NT2/D1 (cell line): Measurements from ENCODE around the gene PARP8.
"Not testable (repeated sequence)": the region's sequence is repeated elsewhere in the genome, so short reads cannot be mapped to it uniquely, and the experiment has no call there.

Experiments
- DNase-seq: peaks from one replicate; pipeline ENCODE4 v3.0.0-alpha.2; 2011; ENCODE audit warnings: low read depth, low spot score
- H3K27me3 ChIP-seq: 2 replicates; pipeline ENCODE4 v1.6.0; 2011; ENCODE audit warnings: mild to moderate bottlenecking; ENCODE audit not compliant: insufficient read length, insufficient read depth
- H3K36me3 ChIP-seq: 2 replicates; pipeline ENCODE4 v1.6.1; 2011; ENCODE audit warnings: mild to moderate bottlenecking, low read length, mixed read lengths; ENCODE audit not compliant: insufficient read depth, insufficient read length
- H3K4me1 ChIP-seq: 2 replicates; pipeline ENCODE4 v1.5.1; 2011; ENCODE audit not compliant: insufficient read depth, insufficient read length
- H3K4me3 ChIP-seq: 2 replicates; pipeline ENCODE4 v1.5.1; 2011; ENCODE audit warnings: low read depth; ENCODE audit not compliant: insufficient read length
- H3K9ac ChIP-seq: 2 replicates; pipeline ENCODE4 v1.6.0; 2011; ENCODE audit warnings: low read depth; ENCODE audit not compliant: insufficient read length
- H3K9me3 ChIP-seq: 2 replicates; pipeline ENCODE4 v1.5.1; 2011; ENCODE audit warnings: mild to moderate bottlenecking, low read length; ENCODE audit not compliant: insufficient read depth
- SUZ12 ChIP-seq: IDR thresholded peaks from 2 replicates; pipeline ENCODE4 v1.6.1; 2011; ENCODE audit not compliant: insufficient read length, insufficient read depth; ENCODE audit errors: extremely low read depth
- YY1 ChIP-seq: IDR thresholded peaks from 2 replicates; pipeline ENCODE4 v1.6.1; 2011; ENCODE audit not compliant: insufficient read length, insufficient read depth
- ZNF274 ChIP-seq: IDR thresholded peaks from 2 replicates; pipeline ENCODE4 v1.6.1; 2011; ENCODE audit warnings: mild to moderate bottlenecking, low read depth, low read length

The PARP8 gene

GRCh38 chr5:50792843-50793242, 126.4 kb downstream of the PARP8 start:
- no peak overlapping the region for H3K4me3 ChIP-seq
- no peaks in the 10 kb centered on the region for H3K4me1 ChIP-seq
- peaks cover 11% of the 10 kb centered on the region for H3K36me3 ChIP-seq
- H3K9me3 ChIP-seq: no peaks in the 10 kb centered on the region
- TF ChIP-seq YY1: no peak
- no peak for TF ChIP-seq ZNF274
- TF ChIP-seq SUZ12: no peak
- no peaks in the 10 kb centered on the region for H3K27me3 ChIP-seq
- DNase-seq: no peak
- H3K9ac ChIP-seq: no peak overlapping the region

DNA sequence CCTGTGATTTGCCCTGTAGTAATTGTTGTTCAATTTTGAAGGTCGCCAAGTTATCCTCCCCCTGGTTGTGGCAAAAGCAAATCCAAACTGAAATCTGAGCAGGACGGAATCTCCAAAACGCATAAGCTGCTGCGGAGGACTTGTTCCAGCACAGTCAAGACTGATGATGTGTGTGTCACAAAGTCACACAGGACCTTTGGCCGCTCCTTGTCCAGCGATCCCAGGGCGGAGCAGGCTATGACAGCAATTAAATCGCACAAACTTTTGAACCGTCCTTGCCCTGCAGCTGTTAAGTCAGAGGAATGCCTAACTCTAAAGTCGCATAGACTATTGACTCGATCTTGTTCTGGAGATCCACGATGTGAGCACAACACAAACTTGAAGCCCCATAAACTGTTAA, 128.4 kb downstream of the PARP8 start:
- no peak for DNase-seq
- H3K27me3 ChIP-seq: no peaks in the 10 kb centered on the region
- H3K9me3 ChIP-seq: no peaks in the 10 kb centered on the region
- H3K4me3 ChIP-seq: no peak overlapping the region
- TF ChIP-seq ZNF274: no peak
- TF ChIP-seq SUZ12: no peak
- TF ChIP-seq YY1: no peak
- H3K36me3 ChIP-seq: peaks cover 6% of the 10 kb centered on the region
- no peak overlapping the region for H3K9ac ChIP-seq
- H3K4me1 ChIP-seq: no peaks in the 10 kb centered on the region

GRCh38 chr5:50798002-50798401, 131.6 kb downstream of the PARP8 start:
- TF ChIP-seq SUZ12: no peak
- TF ChIP-seq ZNF274: no peak
- no peak for TF ChIP-seq YY1
- peaks cover 8% of the 10 kb centered on the region; the same call in 1 of the 2 replicates for H3K9me3 ChIP-seq

GRCh38 chr5:50799596-50799995, 133.2 kb downstream of the PARP8 start:
- DNase-seq: no peak
- Histone ChIP-seq H3K9me3 (peaks cover 8% of the 10 kb centered on the region; the same call in 1 of the 2 replicates), H3K27me3 (no peaks in the 10 kb centered on the region), H3K36me3 (peaks cover 4% of the 10 kb centered on the region), H3K4me1 (no peaks in the 10 kb centered on the region), H3K9ac (no peak overlapping the region), H3K4me3 (no peak overlapping the region)
- TF ChIP-seq YY1: no peak
- no peak for TF ChIP-seq ZNF274
- no peak for TF ChIP-seq SUZ12

More at GRCh38 chr5:50798002-50798401, 131.6 kb downstream of the PARP8 start:
- H3K36me3 ChIP-seq: peaks cover 6% of the 10 kb centered on the region
- H3K4me3 ChIP-seq: no peak overlapping the region
- H3K9ac ChIP-seq: no peak overlapping the region
- H3K4me1 ChIP-seq: no peaks in the 10 kb centered on the region
- no peaks in the 10 kb centered on the region for H3K27me3 ChIP-seq
- no peak for DNase-seq

DNA sequence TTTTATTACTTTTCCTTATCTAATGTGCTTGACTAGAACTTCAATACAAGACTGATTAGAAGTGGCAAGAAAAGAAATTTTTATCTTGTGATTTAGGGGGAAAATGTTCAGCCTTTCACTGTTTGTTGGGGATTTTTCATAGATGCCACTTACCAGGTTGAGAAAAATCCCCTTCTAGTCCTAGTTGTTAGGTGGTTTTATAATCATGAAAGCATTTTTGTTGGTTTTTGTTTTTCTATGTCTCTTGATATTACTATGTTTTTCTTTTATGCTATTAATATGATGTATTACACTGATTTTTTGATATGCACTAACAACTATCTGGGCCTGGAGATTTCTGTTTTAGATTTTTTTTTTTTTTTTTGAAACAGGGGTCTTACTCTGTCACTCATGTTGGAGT, 134.0 kb downstream of the PARP8 start:
- H3K9me3 ChIP-seq: peaks cover 8% of the 10 kb centered on the region; the same call in 1 of the 2 replicates
- no peaks in the 10 kb centered on the region for H3K4me1 ChIP-seq
- TF ChIP-seq YY1: no peak
- TF ChIP-seq SUZ12: no peak
- no peak for TF ChIP-seq ZNF274
- H3K4me3 ChIP-seq: no peak overlapping the region
- no peak for DNase-seq
- no peak overlapping the region for H3K9ac ChIP-seq
- H3K27me3 ChIP-seq: no peaks in the 10 kb centered on the region
- H3K36me3 ChIP-seq: no peaks in the 10 kb centered on the region

DNA sequence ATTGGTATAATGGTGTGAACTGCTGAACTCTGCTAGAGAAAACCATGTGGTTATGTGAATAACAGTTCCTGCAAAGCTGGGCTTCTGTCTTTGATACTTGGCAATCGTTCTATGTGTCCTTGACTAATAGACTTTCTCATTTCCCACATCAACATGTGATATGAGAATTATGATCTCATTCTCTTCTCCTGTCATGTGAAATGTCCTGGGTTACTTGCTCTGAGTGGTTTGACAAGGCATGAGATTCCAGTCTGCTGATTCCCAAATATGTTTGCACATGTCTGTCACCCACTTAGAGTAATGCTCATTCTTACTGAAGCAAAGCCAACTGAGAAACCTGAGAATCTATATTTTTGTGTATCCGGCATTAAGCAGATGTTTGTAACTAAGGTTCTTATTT, 141.2 kb downstream of the PARP8 start:
- H3K9me3 ChIP-seq: peaks cover 4% of the 10 kb centered on the region; the same call in 1 of the 2 replicates
- no peaks in the 10 kb centered on the region for H3K27me3 ChIP-seq
- no peak for DNase-seq
- H3K4me1 ChIP-seq: no peaks in the 10 kb centered on the region
- no peaks in the 10 kb centered on the region for H3K36me3 ChIP-seq
- H3K4me3 ChIP-seq: no peak overlapping the region
- no peak overlapping the region for H3K9ac ChIP-seq
- no peak for TF ChIP-seq YY1
- no peak for TF ChIP-seq ZNF274
- TF ChIP-seq SUZ12: no peak

GRCh38 chr5:50808406-50808805, 142.0 kb downstream of the PARP8 start:
- H3K9ac ChIP-seq: no peak overlapping the region
- H3K9me3 ChIP-seq: no peaks in the 10 kb centered on the region
- TF ChIP-seq SUZ12: no peak
- TF ChIP-seq ZNF274: no peak
- TF ChIP-seq YY1: no peak
- no peaks in the 10 kb centered on the region for H3K4me1 ChIP-seq
- H3K36me3 ChIP-seq: no peaks in the 10 kb centered on the region
- no peaks in the 10 kb centered on the region for H3K27me3 ChIP-seq
- no peak for DNase-seq
- H3K4me3 ChIP-seq: no peak overlapping the region

DNA sequence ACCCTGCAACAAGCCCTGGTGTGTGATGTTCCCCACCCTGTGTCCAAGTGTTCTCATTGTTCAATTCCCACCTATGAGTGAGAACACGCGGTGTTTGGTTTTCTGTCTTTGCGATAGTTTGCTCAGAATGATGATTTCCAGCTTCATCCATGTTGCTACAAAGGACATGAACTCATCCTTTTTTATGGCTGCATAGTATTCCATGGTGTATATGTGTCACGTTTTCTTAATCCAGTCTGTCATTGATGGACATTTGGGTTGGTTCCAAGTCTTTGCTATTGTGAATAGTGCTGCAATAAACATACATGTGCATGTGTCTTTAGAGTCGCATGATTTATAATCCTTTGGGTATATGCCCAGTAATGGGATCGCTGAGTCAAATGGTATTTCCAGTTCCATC, 145.3 kb downstream of the PARP8 start:
- not testable (repeated sequence) for H3K4me3 ChIP-seq, H3K36me3 ChIP-seq, H3K9me3 ChIP-seq, H3K4me1 ChIP-seq, H3K9ac ChIP-seq, H3K27me3 ChIP-seq, DNase-seq
